Activated CD4-positive, alpha-beta memory T cell treated with anti-CD3 and anti-CD28 coated beads, Interleukin-2, amount 10 ng/mL, durations not matched to agents 7 days and 5 days (primary cell): ENCODE measurements around the gene HOXA3. TPM values are rescaled to one million over a fixed set of nuclear protein-coding genes. Genes with fewer than 3 reads are reported as not detected.

Experiments
- CTCF ChIA-PET: fragments of 350-600 bp; sonication (Branson Sonifier 250); formaldehyde crosslinking; loops from one replicate; lab custom pipeline; 2021; ENCODE audit warnings: antibody characterized with exemption, inconsistent platforms; lab: Charles Lee
- POLR2A ChIA-PET: fragments of 350-600 bp; sonication (Branson Sonifier 250); formaldehyde crosslinking; loops from one replicate; lab custom pipeline; 2021; ENCODE audit warnings: antibody characterized with exemption; lab: Charles Lee
- DNase-seq: peaks from one replicate; pipeline ENCODE4 v3.0.0-alpha.2; 2020
- H3K27ac Mint-ChIP-seq: one replicate; pipeline ENCODE4 v1.8.0; 2021; ENCODE audit warnings: mild to moderate bottlenecking, mixed read lengths
- H3K27me3 Mint-ChIP-seq: one replicate; pipeline ENCODE4 v1.8.0; 2021; ENCODE audit warnings: mixed read lengths
- H3K36me3 Mint-ChIP-seq: one replicate; pipeline ENCODE4 v1.8.0; 2021; ENCODE audit warnings: low read depth, mixed read lengths
- H3K4me1 Mint-ChIP-seq: one replicate; pipeline ENCODE4 v1.8.0; 2021; ENCODE audit warnings: mixed read lengths
- H3K4me3 Mint-ChIP-seq: one replicate; pipeline ENCODE4 v1.8.0; 2021; ENCODE audit warnings: mild to moderate bottlenecking, mixed read lengths
- H3K9me3 Mint-ChIP-seq: one replicate; pipeline ENCODE4 v1.8.0; 2021; ENCODE audit warnings: mixed read lengths
- total RNA-seq, 2 experiments: library from RNA; stranded (reverse); gene quantifications; one replicate each; pipeline ENCODE4 v1.2.3, GENCODE V29; 2021

Gene HOXA3
- total RNA-seq, 2 experiments from 2014 or later: not detected

DNA sequence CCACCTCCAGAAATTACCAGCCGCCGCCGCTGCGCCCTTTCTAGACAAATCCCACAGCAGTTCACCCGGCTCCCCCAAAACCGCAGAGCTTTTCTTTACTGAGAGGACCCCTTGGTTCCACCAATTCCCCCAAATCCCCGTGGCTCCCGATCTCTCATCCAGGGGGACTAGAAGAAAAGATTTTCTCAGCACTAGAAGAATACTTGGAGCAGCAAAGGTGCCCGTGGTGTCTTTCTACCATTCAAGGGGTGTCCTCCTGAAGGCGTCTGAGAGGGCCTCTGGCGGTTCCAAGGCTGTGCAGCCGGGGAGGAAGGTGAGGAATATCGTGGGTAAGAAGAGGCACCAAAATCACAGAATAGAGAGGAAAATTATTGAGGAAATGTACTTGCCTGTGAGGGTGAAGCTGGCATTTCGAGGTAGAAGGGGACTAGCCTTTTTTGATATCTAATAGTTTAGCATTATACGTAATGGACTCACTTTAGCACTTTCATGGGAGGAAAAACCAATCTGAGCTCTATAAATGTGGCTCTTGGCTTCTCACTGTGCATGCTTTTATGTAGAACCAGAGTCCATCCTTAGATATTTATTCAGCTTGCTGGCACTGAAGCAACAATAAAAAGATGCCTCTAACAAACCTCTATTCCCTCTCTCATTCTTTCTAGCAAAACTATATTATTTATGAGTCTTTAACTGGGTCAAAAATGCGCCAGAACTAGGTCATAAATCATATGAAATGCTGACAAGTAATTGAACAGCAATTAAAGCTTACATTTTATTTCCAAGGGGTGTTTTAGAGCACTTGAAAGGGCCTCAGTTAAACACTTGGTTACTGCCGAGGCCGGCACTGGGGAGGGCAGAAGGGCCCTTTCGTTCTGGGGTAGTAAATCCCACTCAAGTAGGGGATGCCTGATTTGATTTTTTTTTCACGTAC is 36.1 kb downstream of the HOXA3 start:
- H3K4me1 Mint-ChIP-seq: no peaks in the 10 kb centered on the region
- no peak overlapping the region for H3K4me3 Mint-ChIP-seq
- CTCF ChIA-PET: interaction anchor here (0.6 kb wide), 1 partner anchor 1814 kb away, joined by 3 read pairs; no protein-coding TSS in a partner anchor
- DNase-seq: no peak
- peaks cover 4% of the 10 kb centered on the region for H3K27me3 Mint-ChIP-seq
- no peak overlapping the region for H3K27ac Mint-ChIP-seq
- no peaks in the 10 kb centered on the region for H3K9me3 Mint-ChIP-seq
- H3K36me3 Mint-ChIP-seq: no peaks in the 10 kb centered on the region
- POLR2A ChIA-PET: no interaction called here

DNA sequence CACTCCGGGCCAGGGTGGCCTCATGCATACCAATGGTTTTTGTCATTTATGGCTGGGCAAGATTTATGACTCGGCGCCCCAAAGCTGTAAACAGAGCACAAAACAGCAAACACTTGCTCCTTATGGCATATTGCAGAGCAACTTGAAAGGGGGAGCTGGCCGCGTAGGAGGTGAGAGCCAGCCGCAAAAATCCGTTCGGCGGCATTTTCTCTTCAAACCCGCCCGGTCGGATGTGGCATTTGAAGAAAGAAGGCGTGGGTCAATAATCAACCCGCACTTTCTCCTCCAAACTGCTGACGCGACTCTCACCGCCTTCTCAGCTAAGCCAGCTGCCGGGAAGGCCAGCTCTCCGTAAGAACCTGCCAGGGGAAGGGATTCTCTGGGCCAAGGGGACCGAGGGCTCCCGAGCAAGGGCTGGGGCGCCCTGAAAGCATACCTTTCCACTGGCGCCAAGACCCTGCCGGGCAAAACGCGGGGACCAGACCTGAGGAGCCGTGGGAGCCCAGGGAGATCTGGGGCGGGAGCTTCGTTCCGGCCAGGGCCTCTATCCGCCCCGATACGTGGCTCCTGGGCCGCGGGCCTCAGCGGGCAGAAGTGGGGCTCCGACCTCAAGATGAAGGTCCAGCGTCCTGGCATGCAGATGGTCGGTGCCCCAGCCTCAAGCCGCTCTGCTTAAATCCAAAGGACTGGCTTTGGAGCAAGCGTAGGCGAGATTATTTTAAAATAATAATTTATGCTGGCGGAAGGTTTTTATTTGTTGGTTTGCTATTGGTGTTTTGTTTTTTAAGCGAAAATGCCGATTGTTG is 37.0 kb downstream of the HOXA3 start:
- Mint-ChIP-seq H3K27me3 (peaks cover 4% of the 10 kb centered on the region), H3K27ac (no peak overlapping the region), H3K4me3 (no peak overlapping the region), H3K9me3 (no peaks in the 10 kb centered on the region), H3K4me1 (no peaks in the 10 kb centered on the region), H3K36me3 (no peaks in the 10 kb centered on the region)
- CTCF ChIA-PET: no interaction called here
- no peak for DNase-seq
- POLR2A ChIA-PET: interaction anchor here (1.1 kb wide), 1 partner anchor 32 kb away, joined by 3 read pairs; no protein-coding TSS in a partner anchor

DNA sequence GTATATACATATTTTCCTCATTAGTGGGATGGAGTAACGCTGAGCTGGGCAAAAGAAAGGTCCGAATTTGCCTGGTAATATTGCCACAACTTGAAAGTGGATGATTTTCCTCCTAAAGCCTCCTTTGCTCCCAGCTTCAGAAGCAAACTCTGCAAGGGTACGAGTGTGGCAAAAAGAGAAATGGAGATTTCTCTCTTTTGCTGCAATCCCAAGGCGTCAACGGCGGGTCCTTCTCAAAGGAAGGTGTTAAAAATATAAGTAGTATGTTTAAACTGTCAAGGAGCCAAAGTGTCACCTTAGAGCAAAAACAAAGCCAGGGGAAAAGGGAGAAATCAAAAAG is 37.5 kb downstream of the HOXA3 start:
- ChIA-PET CTCF (no interaction called here), POLR2A (interaction anchor here (1.1 kb wide), 1 partner anchor 31 kb away, joined by 3 read pairs; no protein-coding TSS in a partner anchor)
- Mint-ChIP-seq H3K4me3 (no peak overlapping the region), H3K9me3 (no peaks in the 10 kb centered on the region), H3K27ac (no peak overlapping the region), H3K36me3 (no peaks in the 10 kb centered on the region), H3K4me1 (no peaks in the 10 kb centered on the region), H3K27me3 (peaks cover 4% of the 10 kb centered on the region)
- no peak for DNase-seq

DNA sequence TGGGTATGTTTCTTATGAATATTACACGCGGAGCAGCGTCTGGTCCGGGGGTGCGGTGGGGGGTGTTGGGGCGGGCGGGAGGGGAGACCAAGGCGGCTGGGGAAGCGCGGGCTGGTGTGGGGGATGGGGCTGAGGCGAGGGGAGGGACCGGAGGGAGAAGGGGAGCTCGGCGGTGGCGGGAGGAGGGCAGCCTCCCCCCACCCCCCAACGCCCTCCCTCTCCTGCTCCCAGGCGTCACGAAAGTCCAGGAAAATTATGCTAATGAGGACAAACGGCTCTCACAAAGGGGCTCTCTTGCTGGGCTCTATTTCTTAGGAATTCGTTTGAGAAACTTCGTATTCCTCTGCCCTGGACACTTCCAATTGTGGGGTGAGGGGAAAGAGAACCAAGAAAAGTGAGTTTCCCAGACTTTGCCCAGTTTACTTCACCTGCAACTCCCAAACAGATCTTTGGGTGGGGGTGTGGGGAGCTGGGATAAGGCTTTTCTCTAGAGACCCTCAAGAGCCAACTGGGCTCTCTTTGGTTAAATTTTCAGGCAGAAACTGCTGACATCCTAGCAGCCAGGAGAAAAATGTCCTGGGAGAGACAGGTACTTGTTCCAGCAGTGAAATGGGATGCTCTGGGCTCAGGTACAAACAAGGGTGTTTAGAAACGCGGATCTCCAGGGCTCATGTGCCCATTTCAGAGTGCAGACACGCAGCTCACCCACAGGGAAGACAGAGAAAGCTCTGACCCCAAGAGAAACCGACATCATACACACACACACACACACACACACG is 38.2 kb downstream of the HOXA3 start:
- peaks cover 2% of the 10 kb centered on the region for H3K27me3 Mint-ChIP-seq

DNA sequence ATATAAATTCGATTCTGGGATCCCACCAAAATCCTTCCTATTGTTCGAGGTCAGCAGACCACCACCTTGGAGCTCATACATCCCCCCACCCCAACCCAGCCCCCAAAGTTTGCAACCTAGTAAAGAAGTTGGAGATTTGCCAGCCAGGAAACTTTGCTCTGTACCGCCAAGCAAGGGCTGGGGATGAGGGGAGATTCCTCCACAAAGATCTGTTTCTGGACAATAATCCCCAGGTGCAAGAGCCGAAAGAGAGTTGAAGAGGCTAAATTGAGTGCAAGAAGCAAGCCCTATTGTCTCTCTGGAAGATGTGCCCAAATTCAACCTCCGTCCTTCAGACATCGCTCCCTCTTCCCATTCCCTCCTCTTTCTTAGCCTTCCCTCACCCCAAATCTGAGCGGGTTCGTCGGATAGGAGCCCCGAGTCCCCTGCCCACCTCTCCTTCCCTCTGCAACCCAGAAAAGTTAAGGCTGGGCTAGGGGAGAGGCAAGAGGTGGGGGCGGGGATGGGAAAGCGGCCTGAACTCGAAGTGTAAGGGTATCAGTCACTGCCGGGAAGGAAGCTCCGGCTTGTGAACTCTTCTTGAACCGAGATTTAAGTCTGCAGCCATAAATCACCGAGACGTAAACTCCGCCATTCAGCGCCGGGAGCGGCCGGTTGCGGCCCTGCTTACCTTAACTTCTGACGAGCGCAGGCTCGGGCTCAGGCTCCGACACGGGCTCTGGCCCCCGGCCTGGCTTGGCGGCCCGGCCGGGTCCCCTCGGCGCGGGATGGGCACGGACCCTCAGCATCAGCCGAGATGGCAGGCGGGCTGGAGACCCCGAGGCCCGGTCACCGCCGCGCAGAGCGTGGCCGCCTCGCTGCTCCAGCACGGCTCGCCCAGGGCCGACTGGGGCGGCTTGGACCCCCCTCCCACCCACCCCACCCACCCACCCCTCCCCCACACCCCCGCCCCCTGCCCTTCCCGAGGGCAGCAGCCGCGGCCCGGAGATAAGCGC is 39.1 kb downstream of the HOXA3 start:
- H3K27me3 Mint-ChIP-seq: no peaks in the 10 kb centered on the region
- ChIA-PET CTCF (no interaction called here), POLR2A (no interaction called here)
- H3K4me1 Mint-ChIP-seq: no peaks in the 10 kb centered on the region
- DNase-seq: no peak
- no peak overlapping the region for H3K4me3 Mint-ChIP-seq
- H3K36me3 Mint-ChIP-seq: no peaks in the 10 kb centered on the region
- no peak overlapping the region for H3K27ac Mint-ChIP-seq
- H3K9me3 Mint-ChIP-seq: no peaks in the 10 kb centered on the region

More for the DNA sequence above, 38.2 kb downstream of the HOXA3 start:
- no peak overlapping the region for H3K27ac Mint-ChIP-seq
- ChIA-PET CTCF (no interaction called here), POLR2A (no interaction called here)
- H3K36me3 Mint-ChIP-seq: no peaks in the 10 kb centered on the region
- DNase-seq: no peak
- no peak overlapping the region for H3K4me3 Mint-ChIP-seq
- H3K4me1 Mint-ChIP-seq: no peaks in the 10 kb centered on the region
- H3K9me3 Mint-ChIP-seq: no peaks in the 10 kb centered on the region

DNA sequence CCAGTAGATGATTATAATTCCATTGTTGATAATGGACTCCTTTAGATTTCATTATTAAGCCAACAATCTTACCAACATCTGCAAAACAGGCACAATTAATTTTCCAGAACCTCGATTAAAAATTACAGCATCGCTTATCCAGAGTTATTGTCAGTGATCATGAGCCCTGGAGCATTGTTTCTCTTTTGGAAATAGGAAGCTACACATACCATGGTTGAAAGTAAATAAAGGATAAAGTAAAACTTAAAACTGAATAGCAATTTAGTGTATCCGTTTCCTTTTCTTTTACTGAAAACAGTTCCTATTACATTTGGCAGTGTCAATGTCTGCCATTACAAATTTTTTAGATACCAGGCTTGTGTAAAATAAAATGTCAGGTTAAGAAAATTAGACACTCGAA is 40.0 kb downstream of the HOXA3 start:
- no peaks in the 10 kb centered on the region for H3K4me1 Mint-ChIP-seq
- POLR2A ChIA-PET: no interaction called here

DNA sequence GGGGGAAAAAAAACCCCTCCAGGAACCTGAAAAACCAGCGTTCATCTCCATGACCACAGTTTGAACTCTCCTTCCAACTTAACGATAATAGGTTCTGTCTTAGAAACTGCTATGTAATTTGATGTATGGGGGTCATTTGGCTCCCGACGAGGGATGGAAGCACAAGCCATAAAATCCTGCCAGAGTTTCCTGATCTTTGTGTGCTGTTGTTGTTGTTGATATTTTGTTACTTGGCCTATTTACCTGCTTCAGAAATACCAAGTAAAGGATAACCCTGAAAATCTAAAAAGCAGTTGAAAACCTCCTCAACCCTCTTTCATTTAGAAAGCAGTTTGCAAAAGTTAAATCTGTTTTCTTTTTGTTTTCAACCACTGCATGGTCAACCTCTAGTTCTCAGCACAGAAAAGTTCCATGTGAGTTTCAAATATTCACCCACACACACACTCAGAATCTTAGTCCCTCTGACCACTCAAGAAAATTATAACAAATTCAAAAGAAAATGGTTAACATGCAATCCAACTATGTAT is 40.6 kb downstream of the HOXA3 start:
- H3K4me1 Mint-ChIP-seq: no peaks in the 10 kb centered on the region
- no peaks in the 10 kb centered on the region for H3K36me3 Mint-ChIP-seq
- no peak for DNase-seq
- no peaks in the 10 kb centered on the region for H3K27me3 Mint-ChIP-seq
- no peak overlapping the region for H3K4me3 Mint-ChIP-seq
- ChIA-PET POLR2A (no interaction called here), CTCF (no interaction called here)
- H3K9me3 Mint-ChIP-seq: no peaks in the 10 kb centered on the region
- no peak overlapping the region for H3K27ac Mint-ChIP-seq

More for the DNA sequence above, 40.0 kb downstream of the HOXA3 start:
- Mint-ChIP-seq H3K4me3 (no peak overlapping the region), H3K36me3 (no peaks in the 10 kb centered on the region), H3K9me3 (no peaks in the 10 kb centered on the region), H3K27me3 (no peaks in the 10 kb centered on the region), H3K27ac (no peak overlapping the region)
- CTCF ChIA-PET: no interaction called here
- DNase-seq: no peak

DNA sequence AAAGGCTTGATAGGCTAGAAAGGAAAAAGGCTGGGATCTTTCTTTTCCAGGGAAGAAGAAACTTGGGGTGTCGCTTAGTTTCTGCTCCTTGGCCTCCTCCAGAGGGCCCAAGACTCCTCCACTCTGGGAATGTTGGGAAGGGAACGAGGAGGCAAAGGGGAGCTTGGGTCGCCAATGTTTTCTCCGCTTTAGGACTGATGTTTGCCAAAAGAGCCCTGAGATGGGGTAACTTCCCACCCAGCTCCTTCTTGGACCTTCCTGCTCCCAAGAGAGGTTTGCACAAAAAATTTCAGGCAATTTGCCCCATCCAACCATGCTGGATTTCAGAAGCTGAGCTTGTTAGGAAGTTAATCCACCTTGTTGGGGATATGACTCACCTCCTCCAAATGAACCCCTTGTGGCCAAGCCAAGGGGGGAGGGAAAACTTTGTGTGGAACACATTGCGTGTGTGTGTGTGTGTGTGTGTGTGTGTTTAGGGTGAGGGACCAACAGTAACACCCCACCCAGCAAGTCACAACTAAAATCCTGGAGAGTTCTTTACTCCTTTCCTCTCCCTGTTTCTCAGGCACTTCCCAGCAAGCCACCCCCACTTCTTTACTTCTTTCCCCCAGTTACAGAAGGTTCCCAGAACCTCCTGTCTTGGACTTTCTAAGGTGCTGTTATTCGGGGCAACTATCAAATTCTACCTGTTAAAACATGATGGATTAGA is 41.2 kb downstream of the HOXA3 start:
- Mint-ChIP-seq H3K27me3 (no peaks in the 10 kb centered on the region), H3K27ac (no peak overlapping the region), H3K36me3 (no peaks in the 10 kb centered on the region), H3K4me3 (no peak overlapping the region), H3K4me1 (no peaks in the 10 kb centered on the region), H3K9me3 (no peaks in the 10 kb centered on the region)
- no peak for DNase-seq
- POLR2A ChIA-PET: no interaction called here
- CTCF ChIA-PET: no interaction called here

DNA sequence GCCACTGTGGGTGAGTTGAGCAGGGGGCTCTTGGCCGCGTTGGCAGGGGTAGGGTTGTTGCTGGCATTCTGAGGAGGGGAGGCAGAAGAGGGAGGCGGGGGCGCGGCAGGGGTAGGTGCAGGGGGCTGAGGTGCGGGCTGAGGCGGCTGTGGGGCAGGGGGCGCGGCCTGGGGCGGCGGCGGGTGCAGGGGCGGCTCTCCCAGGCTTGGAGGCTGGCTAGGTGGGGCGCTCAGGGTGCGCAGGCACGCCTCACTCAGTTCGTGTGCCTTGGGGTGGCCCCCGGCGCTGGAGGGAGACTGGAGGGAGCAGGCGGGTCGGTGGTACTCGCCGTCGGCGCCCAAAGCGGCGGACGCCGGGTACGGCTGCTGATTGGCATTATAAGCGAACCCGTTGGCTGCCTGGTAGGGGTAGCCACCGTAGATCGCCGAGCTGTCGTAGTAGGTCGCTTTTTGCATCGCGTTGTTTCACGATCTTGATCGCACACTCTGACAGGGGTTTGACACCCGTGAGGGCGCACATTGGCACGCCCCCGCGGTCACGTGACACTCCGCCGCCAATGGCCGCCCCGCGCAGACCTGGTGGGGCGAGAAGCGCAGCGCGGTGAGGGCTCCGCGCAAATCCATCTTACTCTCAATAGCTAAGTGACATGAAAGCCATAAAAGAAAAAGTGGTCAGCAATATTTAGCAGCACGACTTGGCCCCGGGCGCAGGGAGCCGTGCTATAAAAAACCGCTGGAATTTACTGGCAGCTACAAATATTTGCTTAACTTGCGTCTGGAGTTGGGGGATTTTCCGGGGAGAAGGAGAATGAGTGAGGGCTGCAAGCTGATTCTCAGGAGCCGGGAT is 42.0 kb downstream of the HOXA3 start:
- CTCF ChIA-PET: no interaction called here
- no peak overlapping the region for H3K27ac Mint-ChIP-seq
- no peaks in the 10 kb centered on the region for H3K9me3 Mint-ChIP-seq
- no peaks in the 10 kb centered on the region for H3K27me3 Mint-ChIP-seq
- no peak overlapping the region for H3K4me3 Mint-ChIP-seq
- H3K4me1 Mint-ChIP-seq: no peaks in the 10 kb centered on the region
- no peaks in the 10 kb centered on the region for H3K36me3 Mint-ChIP-seq
- POLR2A ChIA-PET: no interaction called here
- DNase-seq: no peak

DNA sequence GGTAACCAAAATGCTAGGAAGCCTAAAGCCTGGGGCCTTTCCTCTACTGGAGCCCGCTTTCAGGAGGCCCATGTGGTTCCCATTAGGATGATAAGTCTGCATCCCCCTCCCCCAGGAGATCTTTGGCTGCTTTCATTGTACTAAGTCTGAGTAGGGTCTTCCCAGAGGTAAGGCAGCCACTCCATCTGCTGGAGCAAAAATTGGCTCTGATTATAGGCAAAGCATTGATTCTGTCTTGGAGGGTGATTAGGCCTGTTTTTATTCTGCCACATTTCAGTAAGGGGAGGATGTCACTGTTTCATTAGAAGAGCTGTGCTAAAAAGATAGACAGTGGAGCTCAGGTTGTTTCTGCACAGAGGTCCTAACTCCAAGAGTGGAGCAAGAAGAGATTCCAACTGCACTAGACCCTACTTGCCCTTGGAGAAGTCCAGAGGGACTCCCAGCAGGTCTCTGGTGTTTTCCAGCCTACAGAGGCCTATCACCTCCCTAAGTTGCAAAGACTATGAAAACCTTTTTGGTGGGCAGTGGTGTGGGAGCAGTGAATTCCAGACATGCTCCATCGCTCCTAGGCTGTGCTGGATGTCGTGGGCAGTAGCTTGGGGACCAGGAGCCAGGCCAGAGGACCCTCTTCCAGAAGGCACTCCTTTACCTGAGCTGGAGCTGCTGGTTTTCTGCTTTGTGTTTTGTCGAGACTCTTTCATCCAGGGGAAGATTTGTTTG is 42.8 kb downstream of the HOXA3 start:
- Mint-ChIP-seq H3K4me3 (no peak overlapping the region), H3K27me3 (peaks cover 3% of the 10 kb centered on the region), H3K9me3 (no peaks in the 10 kb centered on the region), H3K4me1 (no peaks in the 10 kb centered on the region), H3K27ac (no peak overlapping the region), H3K36me3 (no peaks in the 10 kb centered on the region)
- no peak for DNase-seq
- ChIA-PET POLR2A (no interaction called here), CTCF (interaction anchor here (0.6 to 1.0 kb wide), 2 partner anchors 10 to 1058 kb away, joined by 3 read pairs; no protein-coding TSS in a partner anchor)
